Measurements from ENCODE around the gene GALNT9. TPM values are rescaled to one million over a fixed set of nuclear protein-coding genes. Genes with fewer than 3 reads are reported as not detected.
"Not testable (repeated sequence)": the region's sequence is repeated elsewhere in the genome, so short reads cannot be mapped to it uniquely, and the experiment has no call there.

GALNT9 gene
- total RNA-seq, 6 donors from 2014 or later = 0.26 TPM; not detected in 5

GRCh38 chr12:132256646-132257045, 72.7 kb downstream of the GALNT9 start:
- 81 to 91% methylated on average over 5 to 6 of the region's 9 CpGs for WGBS, 2 donors
- Histone ChIP-seq H3K4me3 (no peak overlapping the region), H3K4me1 (no peaks in the 10 kb centered on the region), H3K27ac (no peak overlapping the region), H3K9me3 (no peaks in the 10 kb centered on the region), H3K36me3 (no peaks in the 10 kb centered on the region), H3K27me3 (no peaks in the 10 kb centered on the region)
- TF ChIP-seq POLR2A (IDR thresholded peaks at IDR 0.05) = no peak
- TF ChIP-seq EP300 (IDR thresholded peaks at IDR 0.05) = no peak
- TF ChIP-seq CTCF (IDR thresholded peaks at IDR 0.05) = no peak
- TF ChIP-seq POLR2AphosphoS5 (IDR thresholded peaks at IDR 0.05) = no peak
- ATAC-seq (ENCODE audit: low FRiP score in 2 of 2) = no peak
- no peak for DNase-seq

- 87% methylated on average over 20 of the region's 20 CpGs for WGBS, 2 donors
Measured at GRCh38 chr12:132255642-132256041, 73.7 kb downstream of the GALNT9 start.

GRCh38 chr12:132253698-132254480, 75.5 kb downstream of the GALNT9 start:
- 67 to 70% methylated on average over 18 of the region's 18 CpGs for WGBS, 2 donors

More at GRCh38 chr12:132255642-132256041, 73.7 kb downstream of the GALNT9 start:
- ATAC-seq (ENCODE audit: low FRiP score in 2 of 2) (no peak), DNase-seq (no peak)
- Histone ChIP-seq H3K9me3 (no peaks in the 10 kb centered on the region), H3K36me3 (no peaks in the 10 kb centered on the region), H3K27ac (no peak overlapping the region), H3K4me1 (no peaks in the 10 kb centered on the region), H3K27me3 (no peaks in the 10 kb centered on the region), H3K4me3 (no peak overlapping the region)
- TF ChIP-seq CTCF (IDR thresholded peaks at IDR 0.05) (no peak), POLR2AphosphoS5 (IDR thresholded peaks at IDR 0.05) (no peak), POLR2A (IDR thresholded peaks at IDR 0.05) (no peak), EP300 (IDR thresholded peaks at IDR 0.05) (no peak)

GRCh38 chr12:132252981-132253380, 76.4 kb downstream of the GALNT9 start:
- H3K4me1 ChIP-seq; DNase-seq; H3K36me3 ChIP-seq; H3K27me3 ChIP-seq; ATAC-seq (ENCODE audit: low FRiP score in 2 of 2); H3K27ac ChIP-seq; H3K9me3 ChIP-seq; H3K4me3 ChIP-seq: not testable (repeated sequence)
- WGBS, 2 donors = 34 to 47% methylated on average over 5 of the region's 5 CpGs

More at GRCh38 chr12:132253698-132254480, 75.5 kb downstream of the GALNT9 start:
- ATAC-seq (ENCODE audit: low FRiP score in 2 of 2) = no peak
- Histone ChIP-seq H3K36me3 (no peaks in the 10 kb centered on the region), H3K27me3 (no peaks in the 10 kb centered on the region), H3K9me3 (no peaks in the 10 kb centered on the region), H3K4me1 (no peaks in the 10 kb centered on the region), H3K27ac (no peak overlapping the region), H3K4me3 (no peak overlapping the region)
- no peak for TF ChIP-seq POLR2AphosphoS5 (IDR thresholded peaks at IDR 0.05)
- no peak for TF ChIP-seq CTCF (IDR thresholded peaks at IDR 0.05)
- no peak for DNase-seq

GRCh38 chr12:132251741-132252490, 77.5 kb downstream of the GALNT9 start:
- no peak overlapping the region for H3K4me3 ChIP-seq
- DNase-seq (no peak), ATAC-seq (ENCODE audit: low FRiP score in 2 of 2) (peak in 1 of 2 donors; percentile 45)
- no peaks in the 10 kb centered on the region for H3K36me3 ChIP-seq
- 90 to 92% methylated on average over 19 to 21 of the region's 21 CpGs for WGBS, 2 donors
- H3K9me3 ChIP-seq = no peaks in the 10 kb centered on the region
- no peak overlapping the region for H3K27ac ChIP-seq
- TF ChIP-seq POLR2AphosphoS5 (IDR thresholded peaks at IDR 0.05) (no peak), CTCF (IDR thresholded peaks at IDR 0.05) (no peak), EP300 (IDR thresholded peaks at IDR 0.05) (no peak), POLR2A (IDR thresholded peaks at IDR 0.05) (no peak)
- H3K4me1 ChIP-seq = no peaks in the 10 kb centered on the region
- no peaks in the 10 kb centered on the region for H3K27me3 ChIP-seq
